MCF 10A (cell line): ENCODE measurements around the gene PMM1. TPM values are rescaled to one million over a fixed set of nuclear protein-coding genes. Genes with fewer than 3 reads are reported as not detected.
"Not testable (repeated sequence)": the region's sequence is repeated elsewhere in the genome, so short reads cannot be mapped to it uniquely, and the experiment has no call there.

Source experiments
- BruUV-seq: library from RNA; stranded (reverse); fragments of 400-500 nt; replicated peaks from 2 replicates; lab custom pipeline; 2021; lab: Mats Ljungman, UMichigan
- CTCF ChIA-PET: fragments of 300-600 bp; sonication (Branson Sonifier 250); formaldehyde crosslinking; extraction: SDS; loops from one replicate; lab custom pipeline; 2021; ENCODE audit warnings: antibody characterized with exemption, inconsistent platforms; lab: Yijun Ruan, JAX
- POLR2A ChIA-PET: fragments of 300-600, 350-650 bp; sonication (Branson Sonifier 250); formaldehyde crosslinking; extraction: SDS; loops from one replicate; lab custom pipeline; 2020; ENCODE audit warnings: antibody characterized with exemption, inconsistent platforms; lab: Yijun Ruan, JAX
- DNase-seq: peaks from one replicate; pipeline ENCODE4 v3.0.0-alpha.2; 2018; ENCODE audit not compliant: unreplicated experiment
- H3K27ac Mint-ChIP-seq: one replicate; pipeline ENCODE4 v1.8.0; 2022; ENCODE audit warnings: mild to moderate bottlenecking, low read depth, mixed read lengths; ENCODE audit not compliant: unreplicated experiment
- H3K27me3 Mint-ChIP-seq: one replicate; pipeline ENCODE4 v1.8.0; 2022; ENCODE audit warnings: mixed read lengths; ENCODE audit not compliant: insufficient read depth, unreplicated experiment
- H3K36me3 Mint-ChIP-seq: one replicate; pipeline ENCODE4 v1.8.0; 2022; ENCODE audit warnings: mild to moderate bottlenecking, moderate library complexity, mixed read lengths; ENCODE audit not compliant: insufficient read depth, unreplicated experiment
- H3K4me1 Mint-ChIP-seq: one replicate; pipeline ENCODE4 v1.8.0; 2022; ENCODE audit warnings: mixed read lengths; ENCODE audit not compliant: insufficient read depth, unreplicated experiment
- H3K4me3 Mint-ChIP-seq: one replicate; pipeline ENCODE4 v1.8.0; 2022; ENCODE audit warnings: mild to moderate bottlenecking, moderate library complexity, mixed read lengths; ENCODE audit not compliant: unreplicated experiment
- H3K9me3 Mint-ChIP-seq: one replicate; pipeline ENCODE4 v1.8.0; 2022; ENCODE audit warnings: mixed read lengths; ENCODE audit not compliant: unreplicated experiment
- CTCF ChIP-seq: fragments of 200-600 bp; IDR thresholded peaks from one replicate; pipeline ENCODE4 v1.8.0; 2022; ENCODE audit warnings: antibody characterized with exemption, mild to moderate bottlenecking; ENCODE audit not compliant: unreplicated experiment
- intact Hi-C: fragments of 100-400 bp; cut with micrococcal nuclease; formaldehyde crosslinking; loops from 2 replicates; pipeline ENCODE4 v1.14.1; 2022
- total RNA-seq: library from RNA; stranded (reverse); gene quantifications from 2 replicates; pipeline ENCODE4 v1.2.3, GENCODE V29; 2022

Gene PMM1
- total RNA-seq, 1 experiment from 2014 or later, result 29.9 TPM

GRCh38 chr22:41576877-41577276 lies 12.8 kb downstream of the PMM1 start:
- BruUV-seq, result TSS peak; percentile 71
- peak; percentile 56 for DNase-seq
- Mint-ChIP-seq H3K36me3 (peaks cover 30% of the 10 kb centered on the region), H3K4me3 (no peak overlapping the region), H3K27me3 (no peaks in the 10 kb centered on the region), H3K27ac (no peak overlapping the region), H3K4me1 (no peaks in the 10 kb centered on the region), H3K9me3 (peaks cover 8% of the 10 kb centered on the region)
- intact Hi-C loops, result no loop called here
- POLR2A ChIA-PET, result interaction anchor here (0.7 to 1.1 kb wide), 3 partner anchors 10 to 43 kb away, joined by 3 read pairs; partner anchors contain the start of gene PMM1
- CTCF ChIA-PET, result interaction anchor here (0.6 to 2.2 kb wide), 7 partner anchors 9 to 1243 kb away, joined by 3 to 7 read pairs (median 3); no protein-coding TSS in a partner anchor
- peak; percentile 51 for TF ChIP-seq CTCF

- Mint-ChIP-seq H3K36me3 (peaks cover 24% of the 10 kb centered on the region), H3K27ac (no peak overlapping the region), H3K4me3 (no peak overlapping the region), H3K4me1 (no peaks in the 10 kb centered on the region), H3K27me3 (no peaks in the 10 kb centered on the region), H3K9me3 (peaks cover 8% of the 10 kb centered on the region)
- BruUV-seq, result no TSS peak
- ChIA-PET POLR2A (no interaction called here), CTCF (interaction anchor here (2.2 kb wide), 1 partner anchor 21 kb away, joined by 7 read pairs; no protein-coding TSS in a partner anchor)
- intact Hi-C loops, result no loop called here
- no peak for DNase-seq
- no peak for TF ChIP-seq CTCF
Measured at GRCh38 chr22:41575533-41575932, 14.1 kb downstream of the PMM1 start.

GRCh38 chr22:41574847-41575381 lies 14.7 kb downstream of the PMM1 start:
- DNase-seq, result no peak
- Mint-ChIP-seq H3K9me3 (peaks cover 8% of the 10 kb centered on the region), H3K4me3 (no peak overlapping the region), H3K36me3 (peaks cover 24% of the 10 kb centered on the region), H3K27ac (no peak overlapping the region), H3K4me1 (no peaks in the 10 kb centered on the region), H3K27me3 (no peaks in the 10 kb centered on the region)
- CTCF ChIA-PET, result no interaction called here
- TF ChIP-seq CTCF, result no peak
- POLR2A ChIA-PET, result interaction anchor here (0.5 to 0.7 kb wide), 2 partner anchors 41 to 128 kb away, joined by 3 to 4 read pairs; partner anchors contain the start of gene TOB2
- no TSS peak for BruUV-seq
- intact Hi-C loops, result no loop called here

GRCh38 chr22:41573677-41574076 lies 16.0 kb downstream of the PMM1 start:
- CTCF ChIA-PET, result no interaction called here

GRCh38 chr22:41572305-41572704 lies 17.3 kb downstream of the PMM1 start:
- DNase-seq, CTCF ChIA-PET, BruUV-seq, H3K27me3 Mint-ChIP-seq, H3K9me3 Mint-ChIP-seq, H3K4me1 Mint-ChIP-seq, intact Hi-C loops, POLR2A ChIA-PET, H3K27ac Mint-ChIP-seq, H3K4me3 Mint-ChIP-seq, H3K36me3 Mint-ChIP-seq: not testable (repeated sequence)

More at GRCh38 chr22:41573677-41574076, 16.0 kb downstream of the PMM1 start:
- Mint-ChIP-seq H3K27me3 (no peaks in the 10 kb centered on the region), H3K9me3 (peaks cover 8% of the 10 kb centered on the region), H3K36me3 (peaks cover 18% of the 10 kb centered on the region), H3K4me1 (no peaks in the 10 kb centered on the region), H3K4me3 (no peak overlapping the region), H3K27ac (no peak overlapping the region)
- intact Hi-C loops, result no loop called here
- BruUV-seq, result no TSS peak
- no peak for TF ChIP-seq CTCF
- POLR2A ChIA-PET, result no interaction called here
- no peak for DNase-seq
